ENCODE measurements around the gene IFT122.

The IFT122 gene

DNA sequence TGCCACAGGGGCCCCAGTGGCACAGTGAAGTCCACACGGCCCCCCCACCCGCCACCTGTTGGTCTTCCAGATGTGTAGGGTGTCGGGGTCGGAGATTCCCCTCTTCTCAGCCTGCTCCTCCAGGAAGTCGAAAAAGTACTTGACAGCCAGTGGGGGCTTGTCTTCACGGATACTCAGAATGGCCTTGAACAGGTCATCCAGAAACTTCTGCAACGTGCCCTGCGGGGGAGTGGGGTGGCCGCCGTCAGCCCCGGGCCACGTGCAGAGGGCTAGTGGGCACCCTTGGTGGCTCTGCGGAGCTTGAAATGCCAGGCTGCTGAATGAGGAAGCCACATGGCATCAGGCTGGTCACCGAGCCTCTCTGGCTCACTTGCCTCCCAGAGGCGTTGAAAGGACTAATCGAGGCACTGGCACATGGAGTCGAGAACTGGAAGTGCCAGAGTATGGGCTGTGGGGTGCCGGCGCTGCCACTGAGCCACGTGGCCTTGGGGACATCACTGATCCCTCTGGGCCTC, 119.6 kb downstream of the IFT122 start:
- DNase-seq: no peak

DNA sequence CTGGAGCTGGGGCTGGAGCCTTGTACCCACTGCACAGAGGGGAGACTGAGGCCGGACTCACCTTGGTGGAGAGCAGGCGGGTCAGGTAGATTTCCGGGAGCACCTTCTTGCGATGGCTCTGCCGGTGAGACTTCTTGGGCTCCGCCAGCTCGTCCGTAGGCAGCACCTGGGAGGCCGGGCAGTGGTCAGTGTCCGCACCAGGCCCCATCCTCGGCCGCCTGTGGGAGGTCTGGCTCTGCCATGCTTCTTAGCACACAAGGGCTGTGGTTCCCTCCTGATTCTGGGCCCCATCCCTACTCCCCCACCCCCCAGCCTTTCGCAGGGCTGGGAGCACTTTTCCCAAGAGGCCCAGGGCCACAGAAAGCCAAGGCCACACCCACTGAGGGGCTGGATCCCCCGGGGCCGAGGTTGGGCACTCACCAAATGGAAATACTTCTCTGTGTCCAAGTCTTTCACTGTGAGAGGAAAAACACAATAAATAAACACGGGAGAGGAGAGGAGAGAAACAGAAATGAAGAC, 120.3 kb downstream of the IFT122 start:
- peak; percentile 79 for DNase-seq

DNA sequence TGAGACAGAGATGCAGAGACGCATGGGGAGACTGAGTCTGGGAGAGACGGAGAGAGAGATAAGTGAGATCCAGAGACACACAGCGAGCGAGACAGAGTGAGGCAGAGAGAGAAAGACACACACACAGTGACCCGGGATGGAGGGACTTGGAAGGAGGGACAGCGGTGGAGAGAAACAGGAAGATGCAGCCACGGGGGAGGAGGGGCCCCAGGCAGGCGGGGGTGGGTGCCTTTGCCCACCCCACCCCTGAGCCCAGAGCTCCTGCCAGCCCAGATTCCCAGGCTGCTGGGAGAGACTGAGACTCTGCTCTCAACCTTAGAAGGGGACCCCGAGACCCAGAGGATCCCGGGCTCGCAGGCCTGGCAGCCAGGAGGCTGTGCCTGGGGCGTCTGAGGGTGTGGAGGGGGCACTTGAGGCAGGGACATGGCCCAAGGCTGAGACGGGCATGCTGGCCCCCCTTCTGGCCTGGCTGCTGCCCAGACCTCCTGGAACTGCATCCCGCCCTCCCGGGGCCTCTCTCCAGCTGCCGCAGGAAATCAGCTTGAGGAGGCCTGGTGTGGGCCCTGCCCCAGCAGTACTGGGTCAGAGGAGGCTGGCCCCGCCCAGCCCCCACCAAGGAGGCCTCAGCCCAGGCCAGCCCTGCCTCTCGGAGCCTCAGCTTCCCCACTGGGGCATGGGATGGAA, 121.0 kb downstream of the IFT122 start:
- DNase-seq: peak; percentile 87

DNA sequence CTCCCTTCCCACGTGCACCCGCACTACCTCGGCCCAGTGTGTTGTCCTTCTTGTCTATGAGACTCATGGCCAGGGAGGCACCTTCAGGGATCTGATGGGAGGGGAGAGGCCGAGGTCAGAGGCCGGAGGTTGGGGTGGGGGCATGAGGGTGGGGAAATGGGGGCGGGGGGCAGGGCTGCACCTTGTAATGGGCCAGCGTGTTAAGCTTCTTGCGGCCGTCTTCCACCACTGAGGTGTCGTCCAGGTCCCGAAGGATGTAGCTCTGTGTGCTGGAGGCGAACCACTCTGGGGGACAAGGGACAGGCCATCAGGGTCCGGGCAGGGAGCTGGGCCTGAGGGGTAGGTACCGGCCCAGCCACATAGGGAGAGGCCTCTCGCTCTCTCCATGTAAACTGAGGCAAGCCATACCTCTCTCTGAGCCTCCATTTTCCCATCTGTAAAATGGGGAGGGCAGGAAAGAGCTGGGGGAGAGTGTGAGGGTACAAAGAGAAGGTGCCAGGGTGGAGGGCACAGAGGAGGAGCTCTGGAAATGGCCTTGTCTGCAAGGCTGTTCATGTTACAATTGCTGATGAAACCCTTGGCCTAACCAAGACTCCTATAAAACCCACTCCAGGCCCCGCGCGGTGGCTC, 121.7 kb downstream of the IFT122 start:
- DNase-seq: no peak

DNA sequence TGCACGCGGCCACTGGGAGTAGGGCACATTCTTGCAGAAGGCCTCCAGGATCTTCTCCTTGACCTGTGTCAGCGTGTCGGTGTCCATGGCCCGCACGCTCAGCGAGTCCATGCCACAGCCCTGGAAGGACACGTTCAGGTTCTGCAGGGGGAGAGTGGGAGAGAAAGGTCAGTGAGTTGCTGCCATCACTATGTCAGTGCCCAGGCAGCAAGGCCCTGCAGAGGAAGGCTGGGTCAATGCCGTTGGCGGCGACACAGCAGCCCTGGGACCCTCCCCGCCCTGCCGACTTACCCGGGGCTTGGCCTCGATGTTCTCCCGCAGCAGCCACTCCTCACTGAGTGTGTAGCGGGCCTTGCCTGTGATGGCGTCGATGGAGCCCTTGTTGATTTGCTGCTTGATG, 122.8 kb downstream of the IFT122 start:
- no peak for DNase-seq

DNA sequence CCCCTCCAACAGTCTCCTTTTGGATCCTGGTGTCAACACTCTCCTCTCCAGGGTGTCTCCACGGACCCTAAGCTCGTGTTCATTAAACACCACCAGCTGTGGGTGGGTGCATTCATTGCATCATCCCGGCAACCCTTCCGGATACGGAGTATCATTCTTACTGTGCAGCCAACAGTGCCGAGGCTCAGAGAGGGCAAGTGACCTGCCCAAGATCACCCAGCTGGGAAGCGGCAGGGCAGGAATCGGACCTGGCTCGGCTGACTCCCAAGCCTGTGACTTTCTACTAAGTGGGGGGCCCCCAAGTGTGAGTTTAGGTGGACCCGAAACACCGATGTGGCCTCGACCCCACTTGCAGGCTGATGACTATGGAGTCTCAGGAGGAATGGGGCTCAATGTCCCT, 123.3 kb downstream of the IFT122 start:
- no peak for DNase-seq

DNA sequence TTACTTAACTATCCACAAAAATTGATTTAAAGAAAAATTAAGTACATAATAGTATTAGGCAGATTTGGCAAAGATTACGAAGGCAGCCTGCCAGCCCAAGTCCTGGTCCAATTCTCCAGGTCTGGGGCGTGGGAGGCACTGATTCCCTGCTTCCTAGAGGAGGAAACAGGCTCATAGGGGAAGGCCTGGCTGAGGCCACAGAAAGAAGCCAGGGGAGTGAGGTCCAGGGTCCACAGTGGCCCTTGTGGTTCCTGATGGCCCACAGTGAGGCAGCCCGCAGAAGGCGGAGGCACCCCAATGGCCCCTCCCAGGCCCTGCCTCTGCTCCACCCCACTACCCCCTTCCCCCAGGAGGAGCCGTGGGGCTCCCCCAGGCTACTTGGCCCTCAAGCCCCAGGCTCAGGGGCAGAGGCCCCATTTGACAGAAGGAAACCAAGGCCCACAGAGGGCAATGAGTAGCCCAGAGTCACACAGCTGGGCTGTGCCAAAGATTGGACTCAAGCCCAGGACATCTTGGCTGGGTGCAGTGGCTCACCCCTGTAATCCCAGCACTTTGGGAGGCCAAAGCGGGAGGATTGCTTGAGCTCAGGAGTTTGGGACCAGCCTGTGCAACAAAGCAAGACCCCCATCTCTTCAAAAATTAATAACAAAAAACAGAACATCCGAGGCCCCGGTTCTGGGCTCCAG, 124.0 kb downstream of the IFT122 start:
- no peak for DNase-seq

DNA sequence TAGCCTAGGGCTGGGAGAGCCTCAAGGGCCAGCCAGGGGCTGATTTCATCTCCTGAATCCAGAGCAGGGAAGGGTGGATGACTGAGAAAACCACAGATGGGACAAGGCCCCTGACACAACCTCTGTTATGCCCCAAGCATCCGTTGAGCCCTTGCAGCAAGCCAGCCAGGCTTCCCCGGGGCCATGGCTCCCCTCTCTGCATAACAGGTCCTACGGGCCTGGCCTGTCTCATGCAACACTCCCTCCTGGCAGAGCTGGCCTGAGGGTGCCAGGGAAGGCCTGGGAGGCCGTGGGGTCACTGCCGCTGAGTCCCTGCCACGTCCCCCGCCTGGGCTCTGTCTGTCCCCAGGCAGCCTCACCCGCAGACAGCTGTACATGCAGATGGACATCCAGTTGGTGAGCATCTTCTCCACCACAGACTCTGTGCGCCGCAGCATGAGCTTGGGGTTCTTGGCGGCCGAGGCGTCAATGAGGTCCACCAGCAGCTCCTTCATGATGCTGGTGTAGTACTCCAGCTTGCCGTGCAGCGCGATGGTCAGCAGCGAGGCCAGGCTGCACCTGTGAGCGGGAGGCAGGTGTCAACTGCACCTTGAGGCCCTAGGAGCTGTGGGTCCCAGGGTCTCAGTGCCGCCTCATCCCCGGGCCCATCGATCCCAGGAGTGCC, 125.1 kb downstream of the IFT122 start:
- no peak for DNase-seq

DNA sequence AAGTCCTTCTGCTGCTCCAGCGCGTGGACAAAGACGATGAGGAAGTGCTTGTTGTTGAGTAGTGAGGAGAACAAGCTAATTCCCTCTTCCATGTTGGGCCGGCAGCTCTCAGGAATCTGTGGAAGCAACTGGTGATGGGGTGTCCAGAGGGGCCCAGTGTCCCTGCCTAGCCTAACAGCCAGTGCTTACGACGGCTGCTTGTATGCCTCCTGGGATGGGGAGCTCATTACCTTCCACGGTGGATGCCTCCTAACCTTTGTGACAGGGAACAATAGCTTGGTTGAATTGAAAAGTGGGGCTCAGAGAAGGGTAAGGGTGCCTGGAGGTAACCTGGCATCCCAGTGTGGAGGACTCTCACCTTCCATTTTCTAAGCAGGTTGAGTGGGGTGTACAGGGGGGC, 125.9 kb downstream of the IFT122 start:
- no peak for DNase-seq

DNA sequence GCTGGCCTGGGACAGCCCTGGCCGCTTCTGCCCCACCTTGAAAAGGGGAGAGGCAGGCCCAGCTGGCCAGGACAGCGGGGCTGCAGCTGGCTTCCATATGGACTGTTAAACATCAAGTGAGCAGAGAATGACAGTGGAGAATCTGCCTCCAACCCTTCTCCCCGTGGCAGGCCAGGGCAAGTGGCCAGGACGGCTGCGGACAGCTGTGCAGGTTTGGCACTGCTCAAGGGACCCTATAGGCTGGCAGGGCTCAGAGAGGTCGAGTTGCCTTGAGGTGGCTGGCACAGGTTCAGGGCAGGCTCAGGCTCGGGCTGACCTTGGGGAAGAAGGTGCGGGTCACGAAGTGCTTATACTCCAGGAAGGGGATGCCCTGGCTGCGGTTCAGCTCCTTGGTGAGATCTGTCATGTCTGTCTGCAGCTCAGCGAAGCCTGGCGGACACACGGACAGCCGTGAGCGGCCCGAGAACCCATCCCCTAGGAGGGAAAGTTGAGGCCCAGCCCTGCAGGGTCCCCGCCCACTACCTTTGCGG, 127.2 kb downstream of the IFT122 start:
- DNase-seq: no peak

DNA sequence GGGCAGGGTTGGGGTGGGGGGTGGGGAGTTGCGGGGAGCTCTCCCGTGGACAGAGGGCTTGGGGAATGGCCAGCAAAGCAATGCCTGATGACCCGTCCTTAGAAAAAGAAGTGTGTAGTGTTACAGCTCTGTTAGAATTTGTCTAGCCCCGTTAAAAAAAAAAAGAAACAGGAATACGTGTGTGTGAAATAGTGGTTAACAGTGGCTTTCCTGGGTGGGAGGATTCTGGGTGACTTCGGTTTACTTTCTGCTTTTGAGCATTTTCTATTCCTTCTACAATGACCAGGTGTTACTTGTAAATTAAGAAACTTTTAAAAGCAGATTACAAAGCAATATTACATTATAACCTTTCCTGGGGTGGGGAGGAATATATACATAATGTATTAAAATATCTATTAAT, 127.9 kb downstream of the IFT122 start:
- DNase-seq: no peak

DNA sequence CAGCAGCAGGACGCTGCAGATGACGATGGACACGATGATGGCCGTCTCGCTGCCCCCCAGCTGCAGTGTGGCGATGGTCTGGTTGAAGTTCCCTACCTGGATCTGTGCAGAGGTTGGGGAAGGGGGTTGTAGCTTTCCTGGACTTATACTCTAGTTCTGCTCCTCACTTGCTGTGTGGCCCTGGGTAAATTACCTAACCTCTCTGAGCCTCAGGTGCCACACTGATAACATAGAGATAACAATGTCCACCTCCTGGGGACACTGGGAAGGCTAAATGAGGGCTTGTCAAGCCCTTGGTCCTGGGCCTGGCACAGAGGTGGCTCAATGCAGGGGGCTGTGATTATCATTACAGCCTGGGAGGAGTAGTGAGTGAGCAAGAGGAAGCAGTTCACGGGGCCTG, 129.8 kb downstream of the IFT122 start:
- DNase-seq: no peak

Measured in fibroblast of skin of back (primary cell).